GM21786 (cell line): Measurements from ENCODE around the gene FOXO3.

Source experiments
- ATAC-seq: cut with Tn5 transposase; IDR thresholded peaks from one replicate; pipeline ENCODE4 v1.9.1; 2021; ENCODE audit not compliant: unreplicated experiment

FOXO3 gene

DNA sequence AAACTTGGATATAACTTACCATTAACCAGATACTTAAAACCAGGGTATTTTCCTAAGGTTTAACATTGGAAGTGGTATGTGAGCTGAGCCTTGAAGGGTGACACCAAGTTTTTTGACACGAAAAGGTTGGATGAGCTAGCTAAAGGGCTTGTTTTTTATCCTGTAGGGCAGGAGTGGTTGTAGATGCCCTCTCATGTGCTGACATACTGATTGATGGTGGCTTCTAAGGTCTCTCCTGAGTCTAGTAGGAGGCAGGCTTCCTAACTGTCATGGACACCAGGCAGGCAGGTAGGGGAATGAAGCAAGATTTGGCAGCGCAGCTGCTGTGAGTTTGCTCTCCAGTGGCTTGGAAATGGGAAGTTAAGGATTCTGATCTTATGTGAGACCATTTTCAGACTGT is 66.1 kb downstream of the FOXO3 start:
- ATAC-seq: no peak

DNA sequence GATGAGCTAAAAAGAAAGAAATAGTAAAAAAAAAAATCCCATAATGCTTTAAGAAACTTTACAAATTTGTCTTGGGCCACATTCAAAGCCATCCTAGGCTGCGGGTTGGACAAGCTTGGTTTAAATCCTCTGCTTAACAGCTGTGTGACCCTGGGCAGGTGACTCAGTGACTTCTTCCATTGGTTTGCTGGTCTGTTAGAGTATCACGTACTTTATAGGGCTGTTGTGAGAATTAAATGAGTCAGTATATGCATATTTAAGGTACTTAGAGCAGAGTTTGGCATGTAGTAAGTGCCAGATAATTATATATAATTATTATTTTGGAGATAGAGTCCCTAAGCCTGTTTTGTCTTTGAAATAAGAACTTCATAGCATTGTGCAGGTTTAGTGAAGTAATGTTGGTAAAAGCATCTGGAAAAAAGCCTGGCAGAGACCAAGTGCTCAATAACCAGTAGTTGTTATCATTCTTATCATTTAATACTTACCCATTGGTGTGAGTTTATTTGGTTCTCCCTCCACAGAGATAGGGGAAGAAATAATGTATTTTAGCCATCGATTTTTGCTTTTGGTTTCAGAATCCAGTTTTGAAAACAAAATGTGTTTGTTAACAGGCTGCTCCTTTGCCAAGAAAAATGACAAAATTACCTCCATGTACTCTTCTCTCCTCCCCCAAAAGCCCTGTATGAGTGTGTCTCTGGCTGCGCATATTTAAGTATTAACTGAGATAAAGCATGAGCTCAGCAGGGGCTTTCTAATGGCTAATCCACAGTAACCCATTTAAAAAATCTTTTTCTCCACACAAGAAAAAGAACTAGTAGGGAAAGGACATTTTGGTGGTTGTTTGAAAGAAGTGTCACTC is 67.2 kb downstream of the FOXO3 start:
- ATAC-seq: no peak

DNA sequence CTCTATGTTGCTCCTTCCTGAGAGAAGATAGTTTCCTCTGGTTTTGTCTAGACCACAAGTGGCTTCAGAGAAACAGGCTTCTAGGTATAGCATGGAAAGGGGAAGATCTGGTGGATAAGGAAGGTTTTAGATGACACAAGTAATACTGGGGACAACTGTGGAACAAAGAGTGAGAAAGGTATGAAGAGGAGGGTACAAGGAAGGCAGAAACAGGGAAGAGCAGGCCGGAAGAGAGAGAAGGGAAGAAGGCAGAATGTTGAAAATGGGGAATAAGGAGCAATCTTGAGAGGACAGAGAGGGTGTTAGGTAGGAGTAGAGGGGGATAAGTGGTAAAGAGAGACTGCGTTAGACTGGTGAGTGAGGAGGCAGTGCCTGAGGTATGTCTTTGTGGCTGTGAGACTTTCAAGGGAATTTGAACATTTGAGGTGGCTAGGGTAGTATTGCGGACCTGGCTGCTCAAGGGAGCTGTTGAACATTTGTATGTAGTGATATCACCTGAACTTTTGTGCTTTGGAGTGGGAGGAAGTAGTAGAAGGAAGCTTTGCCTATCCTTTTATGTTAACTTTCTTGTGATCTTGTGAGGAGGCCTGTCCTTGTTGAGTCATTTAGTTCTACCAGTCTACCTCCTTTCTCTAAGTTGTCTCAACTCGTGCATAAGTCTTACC is 69.5 kb downstream of the FOXO3 start:
- no peak for ATAC-seq

DNA sequence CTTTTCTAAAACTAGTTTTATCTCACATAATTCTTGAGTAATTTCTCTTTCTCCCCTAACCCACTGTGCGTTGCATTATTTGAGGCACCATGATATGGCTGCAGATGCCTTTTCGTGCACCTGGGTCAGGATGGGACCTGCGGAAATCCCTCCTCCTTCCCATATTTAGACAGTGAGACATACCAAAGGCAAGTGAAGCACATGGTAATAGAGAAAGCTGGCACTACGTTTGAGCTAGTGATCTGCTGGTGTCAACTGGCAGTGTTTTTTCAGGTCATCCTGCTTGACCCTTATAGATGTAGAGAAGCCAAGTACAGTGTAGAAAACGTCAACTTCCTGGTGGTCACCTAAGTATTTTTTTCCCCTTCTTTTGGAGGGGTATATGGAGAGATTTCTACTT is 71.7 kb downstream of the FOXO3 start:
- no peak for ATAC-seq

DNA sequence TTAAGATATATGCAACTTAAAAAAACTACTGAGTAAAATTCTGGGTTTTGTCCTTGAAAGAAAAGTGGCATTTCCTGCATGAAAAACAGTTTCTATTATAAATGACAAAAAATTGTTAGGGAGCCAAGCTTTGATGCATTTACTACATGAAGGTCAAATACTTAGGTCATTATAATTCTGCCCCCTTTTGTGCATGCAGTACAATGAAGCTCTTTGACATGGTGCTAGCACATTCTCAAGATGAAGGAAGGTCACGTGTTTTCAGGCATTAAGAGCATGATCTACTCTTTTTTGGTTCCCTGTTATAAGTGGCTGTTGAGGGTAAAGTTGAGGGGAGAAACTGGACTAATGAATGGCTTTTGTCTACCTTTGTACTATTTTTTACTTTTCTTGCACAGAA is 72.7 kb downstream of the FOXO3 start:
- no peak for ATAC-seq

DNA sequence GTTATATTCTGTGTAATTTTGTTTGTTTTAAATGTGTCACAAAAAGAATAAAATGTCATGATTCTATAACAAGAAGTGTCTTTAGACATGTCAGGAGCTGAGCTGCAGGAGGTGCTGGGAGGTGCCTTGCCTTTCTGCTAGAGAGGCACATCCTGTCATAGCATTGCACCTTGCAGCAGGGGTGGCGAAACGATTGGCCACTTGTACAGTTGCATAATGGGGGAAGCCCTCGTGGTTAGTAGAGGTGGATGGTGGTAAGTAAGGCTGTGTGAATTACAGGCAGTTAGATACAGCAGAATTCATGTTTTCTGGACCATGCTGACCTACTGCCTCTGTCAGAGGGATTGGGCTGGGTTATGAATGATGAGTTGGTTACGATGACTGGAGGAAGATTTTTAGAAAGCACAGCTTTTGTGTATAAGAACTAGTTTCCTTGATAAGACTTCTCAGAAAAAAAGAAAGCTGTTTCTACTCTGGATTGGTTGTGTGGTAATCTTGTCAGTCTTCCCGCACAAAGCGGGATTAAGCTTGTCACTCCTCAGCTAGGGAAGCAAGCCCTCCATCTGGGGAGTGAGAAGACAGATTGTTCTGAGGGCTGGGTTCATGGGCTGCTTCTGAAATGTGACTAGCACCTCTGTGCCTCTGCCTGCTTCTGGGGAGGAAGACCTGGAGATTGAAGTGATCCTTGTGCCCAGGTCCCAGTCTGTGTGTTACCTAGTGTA is 74.9 kb downstream of the FOXO3 start:
- no peak for ATAC-seq

DNA sequence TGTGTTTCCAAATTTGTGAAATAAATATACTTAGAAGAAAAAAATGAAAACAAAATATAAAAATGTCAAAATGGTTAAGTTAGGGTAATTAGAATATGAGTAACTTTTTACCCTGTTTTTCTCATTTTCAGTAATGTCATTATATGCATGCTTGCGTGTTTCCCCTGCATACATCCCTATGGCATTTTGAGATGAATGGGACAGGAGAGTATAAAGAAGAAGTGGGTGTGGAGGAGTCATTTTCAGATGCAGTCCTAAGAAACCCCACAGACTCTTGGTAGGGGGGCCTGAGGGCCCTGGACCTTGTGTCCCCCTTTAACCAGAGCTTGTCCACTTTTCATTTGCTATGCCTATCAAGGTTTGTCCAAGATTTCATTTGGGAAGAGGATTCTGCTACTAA is 77.2 kb downstream of the FOXO3 start:
- no peak for ATAC-seq

DNA sequence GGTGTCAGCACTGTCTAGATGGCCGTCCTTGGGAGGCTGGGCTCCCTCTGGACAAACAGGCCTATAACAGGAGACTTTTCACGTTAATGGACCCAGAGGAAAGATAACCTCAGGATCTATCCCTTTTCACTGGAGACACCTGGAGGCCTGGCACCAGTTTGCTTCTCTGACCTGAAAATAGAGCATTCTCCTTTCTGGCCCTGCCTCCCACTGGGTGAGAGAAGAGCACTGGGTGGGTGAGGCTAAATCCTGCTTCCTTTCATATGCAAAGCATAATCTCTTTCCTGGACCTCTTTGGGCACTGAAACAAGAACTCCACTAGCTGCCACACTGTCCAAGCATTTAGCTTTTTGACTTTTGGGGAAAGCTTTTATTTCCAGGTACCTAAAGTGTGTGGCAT is 78.3 kb downstream of the FOXO3 start:
- ATAC-seq: no peak

DNA sequence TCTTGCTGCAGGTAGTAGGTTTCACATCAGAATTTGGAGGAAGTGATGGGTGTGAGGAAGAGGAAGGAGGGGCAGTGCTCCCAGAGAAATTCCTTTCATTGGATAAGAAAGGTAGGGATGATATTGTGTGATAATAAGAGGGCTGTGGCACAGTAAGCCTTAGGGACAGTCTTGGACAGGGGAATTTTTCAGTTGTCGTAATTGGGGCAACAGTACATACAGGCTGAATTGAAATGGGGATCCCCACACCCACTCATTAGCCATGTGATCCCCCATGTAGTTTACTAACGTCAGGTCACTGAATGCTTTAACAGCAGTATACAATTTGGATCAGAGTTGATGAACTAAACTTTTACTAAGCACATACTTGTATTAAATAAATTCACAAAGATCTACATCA is 79.4 kb downstream of the FOXO3 start:
- ATAC-seq: no peak

DNA sequence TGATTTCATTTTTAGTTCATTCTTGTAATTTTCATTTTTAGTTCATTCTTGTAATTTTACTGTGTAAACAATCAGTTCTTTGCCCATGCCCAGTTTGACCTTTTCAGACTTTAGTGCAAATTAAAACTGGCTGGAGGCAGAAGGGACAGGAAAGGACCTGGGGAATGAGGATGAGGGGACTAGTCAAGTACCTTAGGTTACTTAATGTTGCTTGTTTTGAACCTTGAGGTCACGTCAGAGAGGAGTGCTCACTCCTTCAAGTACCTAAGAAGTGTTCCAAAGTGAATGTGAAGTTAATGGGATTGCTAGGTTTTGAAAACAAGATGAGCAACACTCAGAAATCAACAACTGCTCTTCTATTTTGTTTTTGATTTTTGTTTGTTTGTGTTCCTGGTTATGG is 82.5 kb downstream of the FOXO3 start:
- no peak for ATAC-seq

DNA sequence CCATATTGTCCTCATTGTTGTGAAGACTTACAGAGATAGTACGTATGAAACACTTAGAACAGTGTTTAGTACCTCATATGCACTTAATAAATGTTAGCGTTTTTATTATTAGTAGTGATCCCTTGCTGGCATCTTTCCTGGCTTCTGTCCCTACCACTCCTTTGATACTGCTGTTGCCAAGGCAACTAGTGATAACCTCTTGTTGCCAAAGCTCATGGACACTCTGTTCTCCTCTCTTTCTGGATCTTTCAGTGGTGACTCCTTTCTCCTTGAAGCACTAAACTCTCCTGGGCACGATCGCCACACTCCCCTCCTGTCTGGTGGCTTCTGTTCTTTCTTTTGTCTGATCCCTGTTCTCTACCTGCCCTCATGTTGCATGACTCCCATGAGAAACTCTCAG is 83.5 kb downstream of the FOXO3 start:
- ATAC-seq: no peak

DNA sequence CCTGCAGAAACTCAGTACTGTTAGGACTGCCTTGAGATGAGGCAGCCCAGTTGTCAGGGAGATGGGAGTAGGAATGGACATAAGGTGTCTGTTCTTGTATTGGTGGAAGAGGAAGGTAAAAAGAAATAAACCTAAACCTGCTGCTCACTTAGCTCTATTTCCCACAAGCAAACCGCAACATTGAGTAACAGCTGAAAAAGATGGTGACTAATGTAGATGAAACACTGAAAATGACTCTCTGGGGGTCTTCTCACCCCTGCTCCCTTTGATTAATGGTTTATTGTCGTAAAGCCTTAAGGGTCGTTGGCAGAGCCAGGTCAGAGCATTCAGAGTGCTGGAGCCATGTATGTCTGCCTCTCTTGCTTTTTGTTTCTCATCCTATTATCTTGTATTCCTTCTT is 87.5 kb downstream of the FOXO3 start:
- ATAC-seq: no peak

DNA sequence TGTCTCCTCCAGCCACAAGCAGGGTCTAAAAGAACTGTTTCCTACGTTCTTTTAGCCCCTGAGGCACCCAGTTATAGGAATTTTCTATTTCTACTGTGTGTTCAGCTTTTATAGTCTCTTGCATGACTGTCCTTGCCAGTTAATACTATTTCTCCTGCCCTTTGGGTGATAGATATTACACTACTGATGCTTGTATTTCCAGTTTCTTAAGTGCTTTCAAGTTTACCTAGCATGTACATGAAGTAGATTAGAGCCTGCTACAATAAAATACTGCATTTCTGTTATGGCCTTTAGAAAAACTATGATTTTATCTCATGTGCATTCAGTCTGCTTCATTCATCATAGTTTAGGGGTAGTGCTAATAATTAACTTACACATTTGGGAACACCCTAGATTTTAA is 89.6 kb downstream of the FOXO3 start:
- ATAC-seq: no peak

DNA sequence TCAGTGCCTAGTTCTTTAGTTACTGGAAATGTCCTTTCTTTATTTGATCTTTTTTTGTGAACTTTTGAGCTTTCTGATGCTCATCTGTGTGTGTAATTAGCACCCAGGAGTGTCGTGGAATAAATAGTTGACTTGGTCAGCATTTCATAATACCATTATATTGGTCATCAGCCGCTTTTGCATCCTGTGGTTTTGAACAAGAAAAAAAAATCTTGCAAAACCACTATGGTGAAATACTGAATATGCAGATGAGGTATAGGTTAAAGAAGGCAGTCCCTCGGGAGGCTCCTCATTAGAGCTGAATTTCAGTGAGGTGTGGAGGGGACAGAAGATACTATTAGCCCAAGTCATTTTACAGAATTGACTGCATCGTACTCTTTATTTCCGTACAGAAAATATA is 90.1 kb downstream of the FOXO3 start:
- ATAC-seq: no peak

DNA sequence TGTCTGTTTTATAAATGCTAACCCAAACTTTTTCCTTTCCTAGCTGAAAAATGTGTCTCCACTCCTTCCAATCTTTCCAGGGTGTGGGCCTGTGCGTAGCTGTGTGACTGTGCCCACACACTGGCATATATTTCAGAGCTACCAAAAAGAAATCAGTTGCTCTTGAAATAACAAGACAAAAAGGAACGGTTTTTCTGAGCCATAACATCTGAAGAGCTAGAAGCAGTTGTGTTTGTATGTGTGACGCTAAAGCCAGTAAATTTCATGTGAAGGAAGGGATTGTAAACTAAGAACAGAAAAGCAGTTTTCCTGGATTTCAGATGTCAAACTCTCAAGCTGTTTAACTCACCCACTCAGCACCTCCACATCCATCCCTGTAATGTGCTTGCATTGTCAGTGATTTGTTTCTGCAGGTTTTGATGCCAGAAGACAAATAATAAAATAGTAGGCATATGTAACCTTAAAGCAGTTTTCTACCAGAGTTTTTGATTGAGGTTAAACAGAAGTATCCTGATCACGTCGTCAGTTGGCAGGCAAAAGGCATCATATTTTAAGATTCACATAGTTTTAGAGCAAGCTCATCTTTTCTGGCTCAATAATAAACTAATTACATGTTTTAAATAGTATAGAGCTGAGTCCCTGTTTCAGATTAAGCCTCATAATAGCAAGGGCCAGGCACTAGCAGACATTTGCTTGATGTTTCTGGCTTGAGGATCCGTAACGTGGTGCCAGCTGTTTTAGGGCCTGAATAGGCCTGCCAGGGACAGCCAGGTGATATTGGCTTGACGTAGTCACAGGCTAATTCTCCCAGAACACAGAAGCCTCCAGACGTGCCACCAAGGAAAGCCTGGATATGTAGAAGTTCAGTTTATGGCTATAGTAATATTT is 90.9 kb downstream of the FOXO3 start:
- no peak for ATAC-seq

DNA sequence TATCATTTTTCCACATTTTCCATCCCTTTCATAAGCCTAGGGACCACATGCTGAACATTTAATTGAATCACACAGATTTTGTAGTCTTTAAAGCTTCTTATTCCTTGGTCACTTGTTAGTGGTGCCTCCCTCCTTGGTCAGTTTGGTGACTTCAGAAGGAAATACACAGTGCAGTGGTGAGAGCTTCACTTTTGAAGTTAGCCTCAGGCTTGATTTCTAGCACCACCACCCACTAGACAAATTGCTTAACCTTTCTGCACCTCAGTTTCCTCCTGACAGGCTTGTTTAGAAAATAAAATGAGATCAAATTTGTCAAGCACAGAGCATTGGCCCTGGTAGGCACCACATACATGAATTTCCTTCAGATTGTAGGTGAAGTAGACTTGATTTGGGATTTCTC is 91.7 kb downstream of the FOXO3 start:
- ATAC-seq: no peak

DNA sequence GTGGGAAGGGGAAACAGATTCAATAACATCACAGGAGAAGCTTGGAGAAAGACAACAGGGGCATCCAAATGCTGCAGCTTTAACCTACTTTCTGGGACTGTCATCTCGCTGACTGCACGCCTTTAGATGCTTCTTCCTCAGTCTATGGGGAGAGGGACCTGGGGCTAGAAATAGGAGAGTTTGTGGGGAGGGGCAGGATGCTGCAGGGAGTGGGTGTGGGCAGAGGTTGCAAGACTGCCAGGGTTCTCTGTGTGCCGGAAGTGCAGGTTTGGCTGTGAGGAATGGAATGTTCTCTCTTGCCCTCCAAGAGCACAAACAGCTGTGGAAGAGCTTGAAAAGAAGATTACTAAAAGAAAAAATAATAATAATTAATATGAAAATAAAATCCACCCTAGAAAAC is 93.2 kb downstream of the FOXO3 start:
- no peak for ATAC-seq

DNA sequence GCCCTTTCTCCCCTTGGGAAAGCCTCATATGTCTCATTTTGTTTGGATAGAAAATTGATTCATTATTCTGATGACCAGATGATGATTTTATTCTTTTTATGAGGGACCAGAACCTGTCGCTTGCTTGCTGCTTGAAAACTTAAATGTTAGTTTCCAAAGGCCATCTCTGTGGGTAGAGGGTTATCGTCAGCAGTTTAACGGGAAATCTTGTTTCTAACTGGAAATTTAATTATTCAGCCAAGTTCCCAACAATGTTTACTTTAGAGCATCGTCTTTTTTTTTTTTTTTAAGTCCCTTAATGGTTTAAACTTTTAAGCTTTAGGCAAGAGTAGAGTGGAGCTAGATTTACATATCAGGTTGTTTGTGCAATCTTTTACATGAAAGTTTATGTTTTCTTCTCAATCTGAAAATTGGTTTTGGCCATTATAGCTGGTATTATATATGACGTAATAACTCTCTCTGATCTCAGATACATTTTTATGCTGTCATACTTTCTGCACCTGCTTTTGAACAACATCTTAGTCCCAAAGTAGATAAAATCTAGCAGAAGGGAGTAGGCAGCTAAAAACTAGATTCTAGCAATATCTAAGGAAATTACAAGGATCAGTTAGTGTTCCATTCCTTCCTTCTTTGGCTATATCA is 93.9 kb downstream of the FOXO3 start:
- ATAC-seq: no peak

DNA sequence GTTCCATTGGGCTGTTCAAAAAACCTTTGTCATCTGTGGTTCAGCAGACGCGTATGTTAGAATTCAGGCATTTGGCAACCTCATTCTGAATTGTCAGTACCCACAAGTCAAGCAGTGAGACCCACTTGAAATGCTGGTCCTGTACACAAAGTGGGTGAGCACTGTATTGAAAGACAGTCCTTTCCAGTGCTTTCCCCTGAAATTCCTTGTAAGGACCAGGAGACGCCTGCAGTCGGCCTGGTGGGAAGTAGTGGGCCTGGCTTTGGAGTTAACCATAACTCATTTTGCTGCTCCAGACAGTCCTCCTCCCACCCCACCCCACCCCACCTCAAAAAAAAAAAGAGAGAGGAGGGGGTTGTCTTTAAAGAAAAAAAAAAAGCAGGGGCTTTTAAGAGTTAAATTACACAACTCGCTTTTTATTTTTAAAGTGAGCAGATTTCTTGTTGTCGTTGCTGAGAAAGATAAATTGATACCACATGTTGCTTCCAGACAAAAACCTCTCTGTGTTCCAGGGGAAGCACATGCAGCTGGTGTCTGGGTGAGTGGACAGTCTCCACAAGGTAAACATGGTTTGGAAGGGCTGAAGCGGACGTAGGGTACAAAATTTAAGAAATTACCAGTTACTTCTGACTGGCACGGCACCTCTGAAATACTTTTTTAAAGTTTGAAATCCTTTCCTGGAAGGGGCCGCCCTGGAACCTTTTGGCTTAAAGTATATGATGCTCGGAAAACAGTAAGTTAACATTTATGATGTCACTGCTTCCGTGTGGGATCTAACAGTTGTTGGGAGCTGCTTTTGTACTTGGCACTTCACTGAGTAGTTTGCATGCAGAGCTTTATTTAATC is 95.3 kb downstream of the FOXO3 start:
- no peak for ATAC-seq

DNA sequence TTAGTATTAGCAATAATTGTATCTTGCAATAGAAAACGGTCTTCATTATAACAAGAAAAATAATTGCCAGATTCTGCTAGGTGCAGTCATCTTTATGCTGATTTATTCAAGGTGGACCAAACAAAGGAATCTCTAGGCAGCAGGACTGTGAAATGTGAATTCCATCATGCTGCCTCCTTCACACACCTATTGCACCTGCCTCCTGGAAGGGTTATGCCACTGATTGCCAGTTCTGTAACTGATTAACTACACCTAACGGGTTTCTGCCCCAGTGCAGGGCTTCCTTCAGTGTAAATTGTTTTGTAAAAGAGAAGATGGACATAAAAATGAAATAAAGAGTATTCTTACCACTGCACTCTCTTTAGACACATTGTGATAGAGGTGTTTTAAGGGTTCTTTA is 96.1 kb downstream of the FOXO3 start:
- ATAC-seq: no peak
